NCI-H2107 treated with DMSO at 0.1 percent for 48 hours (cell line): ENCODE results near the gene KRT33B.

Experiments
- DNase-seq: peaks from one replicate; lab custom pipeline; 2025; ENCODE audit not compliant: unreplicated experiment; lab: John Stamatoyannopoulos, UW

KRT33B gene

GRCh38 chr17:41326173-41327145, 43.2 kb downstream of the KRT33B start:
- no peak for DNase-seq

GRCh38 chr17:41325611-41326010, 44.0 kb downstream of the KRT33B start:
- no peak for DNase-seq

DNA sequence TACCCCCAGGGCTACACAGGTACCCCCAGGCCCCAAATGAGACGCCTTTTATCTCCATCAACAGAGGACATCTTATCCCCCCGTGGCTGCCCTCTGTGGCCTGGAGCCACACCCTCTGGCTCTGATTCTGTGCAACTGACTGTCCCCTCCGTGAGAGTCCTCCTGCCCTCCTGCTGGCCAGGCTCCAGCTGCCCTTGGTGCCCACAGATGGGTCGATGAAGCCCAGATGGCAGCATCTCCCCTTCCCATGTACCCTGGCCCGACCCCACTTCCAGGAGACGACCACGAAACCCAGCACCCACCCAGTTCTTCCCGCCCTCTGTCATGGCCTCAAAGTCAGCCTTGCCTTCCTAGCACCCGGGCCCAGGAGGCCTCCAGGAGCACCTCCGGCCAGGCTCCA, 44.5 kb downstream of the KRT33B start:
- DNase-seq, result no peak

GRCh38 chr17:41324180-41325075, 45.2 kb downstream of the KRT33B start:
- no peak for DNase-seq

DNA sequence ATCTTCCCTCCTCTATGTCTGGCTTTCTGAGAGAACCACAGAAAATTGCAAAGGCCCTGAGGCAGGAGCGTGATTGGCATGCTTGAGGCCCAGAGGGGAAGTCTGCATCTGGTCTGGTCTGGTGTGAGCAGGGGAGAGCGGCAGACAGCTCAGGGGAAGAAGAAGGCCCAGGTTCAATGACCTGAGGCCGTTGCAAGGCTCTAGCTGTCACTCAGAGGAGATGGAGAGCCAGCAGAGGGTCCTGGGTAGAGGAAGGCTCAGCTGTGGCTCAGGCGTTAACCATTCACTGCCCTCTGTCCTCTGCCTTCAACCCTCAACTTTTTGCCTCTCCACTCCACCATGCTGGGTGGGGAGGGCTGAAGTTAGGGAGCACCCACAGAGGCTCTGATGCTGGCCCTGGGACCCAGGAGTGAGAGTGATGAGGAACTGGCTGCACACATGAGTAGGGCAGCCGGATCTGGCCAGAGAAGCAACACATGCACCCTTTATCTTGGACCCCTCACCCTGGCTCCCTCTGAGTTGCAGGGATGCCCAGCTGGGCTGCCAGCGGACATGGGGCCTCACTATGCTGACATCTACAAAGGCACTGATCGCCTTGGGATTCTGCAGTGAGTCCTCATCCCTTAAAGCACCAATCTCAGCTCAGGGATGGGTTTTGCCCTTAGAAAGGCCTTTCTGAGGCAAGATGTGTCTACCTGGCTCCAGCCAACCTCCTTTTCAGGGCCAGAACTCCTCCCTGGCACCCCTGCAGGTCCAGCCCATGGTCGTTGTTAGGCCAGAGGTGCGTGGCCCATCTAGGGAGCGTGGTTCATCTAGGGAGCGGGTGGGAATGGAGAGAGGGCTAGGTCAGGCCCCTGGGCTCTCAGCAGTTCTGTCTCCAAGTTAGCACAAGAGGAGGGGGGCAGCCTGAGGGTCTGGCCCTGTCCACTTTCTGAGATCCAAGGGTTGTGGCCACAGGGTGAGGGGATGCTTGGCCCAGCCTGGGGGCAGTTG, 46.4 kb downstream of the KRT33B start:
- DNase-seq, result no peak

DNA sequence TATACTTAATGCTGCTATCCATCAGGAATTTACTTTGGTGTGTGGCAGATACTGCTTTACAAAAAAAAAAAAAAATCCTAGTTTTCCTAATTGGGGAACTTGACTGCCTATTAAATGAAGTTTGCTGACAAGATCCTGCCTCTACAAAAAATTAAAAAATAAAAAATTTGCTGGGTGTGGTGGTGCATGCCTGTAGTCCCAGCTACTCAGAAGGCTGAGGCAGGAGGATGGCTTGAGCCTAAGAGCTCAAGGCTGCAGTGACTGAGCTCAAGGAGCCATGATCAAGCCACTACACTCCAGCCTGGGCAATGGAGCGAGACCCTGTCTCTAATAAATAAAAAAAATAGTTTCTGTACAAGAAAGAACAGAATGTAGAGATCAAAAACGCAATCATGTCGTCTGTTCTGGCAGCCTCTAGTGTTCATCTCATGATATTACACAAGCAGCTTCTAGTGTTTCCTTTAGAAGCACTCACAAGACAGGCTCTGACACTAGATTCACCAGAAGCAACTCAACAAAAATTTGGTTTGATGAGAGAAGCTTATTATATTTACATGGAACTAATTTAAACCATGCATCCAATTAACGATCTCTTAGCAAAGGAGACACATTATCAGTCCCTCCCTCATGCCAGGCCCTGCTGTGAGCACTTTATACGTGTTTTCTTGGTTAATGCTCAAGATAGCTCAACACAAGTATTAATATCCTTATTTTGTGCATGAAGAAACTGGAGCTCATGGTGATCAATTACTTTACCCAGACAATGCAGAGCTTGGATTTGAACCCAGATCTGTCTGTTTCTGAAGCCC, 47.3 kb downstream of the KRT33B start:
- peak; percentile 63 for DNase-seq

DNA sequence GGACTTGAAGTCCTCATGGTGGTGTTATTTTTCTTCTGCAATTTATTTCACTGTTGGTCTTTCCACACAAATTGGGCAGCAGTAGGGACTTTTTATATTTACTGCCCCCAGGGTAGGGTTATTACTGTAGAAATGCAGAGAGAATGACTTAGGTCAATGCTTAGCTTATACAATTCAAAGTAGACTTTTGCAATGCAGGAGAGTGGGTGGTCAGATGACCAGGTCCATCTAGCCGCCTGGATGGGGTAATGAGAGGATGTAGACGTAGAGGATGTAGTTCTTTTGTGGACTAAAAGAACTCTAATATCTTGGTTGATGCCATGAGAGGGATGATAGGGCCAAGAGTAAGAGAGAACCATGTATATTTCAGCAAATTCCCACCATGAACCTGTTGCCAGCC, 51.4 kb downstream of the KRT33B start:
- no peak for DNase-seq

GRCh38 chr17:41315814-41316445, 53.7 kb downstream of the KRT33B start:
- no peak for DNase-seq

DNA sequence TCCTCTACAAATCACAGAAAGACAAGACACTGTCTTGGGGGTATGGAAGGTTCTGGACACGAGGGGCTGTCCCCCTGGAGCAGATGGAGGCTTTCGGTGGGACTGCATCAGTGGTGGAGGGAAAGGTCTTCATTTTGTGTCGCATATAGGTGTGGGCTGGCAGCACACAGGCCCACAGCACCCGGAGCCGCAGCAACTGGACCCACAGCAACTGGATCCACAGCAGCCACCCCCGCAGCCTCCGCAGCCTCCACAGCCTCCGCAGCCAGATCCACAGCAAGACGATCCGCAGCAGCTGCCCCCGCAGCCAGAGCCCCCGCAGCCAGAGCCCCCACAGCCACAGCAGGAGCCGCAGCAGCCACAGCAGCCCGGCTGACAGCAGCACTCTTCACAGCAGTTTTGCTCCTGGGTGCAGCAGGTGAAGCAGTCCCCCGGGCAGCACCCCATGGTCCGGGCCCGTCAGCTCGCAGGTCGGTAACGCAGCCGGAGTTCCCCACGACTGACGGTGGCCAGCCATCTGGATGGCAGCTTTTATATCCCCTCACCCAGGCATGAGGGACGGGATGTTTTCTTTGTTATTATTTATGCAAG, 54.3 kb downstream of the KRT33B start, which contains the start of gene KRTAP17-1:
Gene KRTAP17-1 (minus strand): TSS at position 507 of the 591 bp plus-strand sequence. CDS start 60 bp downstream, at position 447.
- DNase-seq, result no peak
